Endothelial cell of umbilical vein (primary cell): ENCODE data around the gene GPRIN1.

Experiments
- MYC ChIP-seq: IDR thresholded peaks from one replicate; pipeline ENCODE4 v1.6.1; 2011; ENCODE audit warnings: mild to moderate bottlenecking, low read depth, low read length
- POLR2A ChIP-seq: IDR thresholded peaks from 2 replicates; pipeline ENCODE4 v1.6.1; 2012; ENCODE audit warnings: low read depth, mild to moderate bottlenecking, control low read depth, low read length

GRCh38 chr5:176620333-176620981 is 10.5 kb upstream of the GPRIN1 start:
- TF ChIP-seq MYC = no peak
- TF ChIP-seq POLR2A = no peak
